Astrocyte (in vitro differentiated cells and primary cell): ENCODE data around the gene PSME3IP1. TPM values are rescaled to one million over a fixed set of nuclear protein-coding genes. Genes with fewer than 3 reads are reported as not detected.
A peak's percentile ranks its signal among the peaks of the same experiment; 100 is the strongest.
"Not testable (repeated sequence)": the region's sequence is repeated elsewhere in the genome, so short reads cannot be mapped to it uniquely, and the experiment has no call there.

Source experiments
- DNase-seq: peaks from one replicate; pipeline ENCODE4 v3.0.0-alpha.2; 2010; ENCODE audit warnings: low read depth
- FAIRE-seq: peaks from 2 replicates; lab custom pipeline; 2011; peaks lifted over from hg19 to GRCh38; lab: Jason Lieb, UNC
- H2AFZ ChIP-seq: 2 replicates; pipeline ENCODE4 v1.6.0; 2012; ENCODE audit warnings: low read depth, low read length, inconsistent platforms
- H3K27ac ChIP-seq: 2 replicates; pipeline ENCODE4 v1.5.1; 2011; ENCODE audit warnings: low read depth, low read length, inconsistent platforms
- H3K27me3 ChIP-seq: 2 replicates; pipeline ENCODE4 v1.6.0; 2011; ENCODE audit warnings: low read length, inconsistent platforms; ENCODE audit not compliant: insufficient read depth
- H3K36me3 ChIP-seq: 2 replicates; pipeline ENCODE4 v1.5.1; 2011; ENCODE audit warnings: low read length, inconsistent platforms; ENCODE audit not compliant: insufficient read depth
- H3K4me1 ChIP-seq: 2 replicates; pipeline ENCODE4 v1.5.1; 2011; ENCODE audit warnings: low read length, inconsistent platforms; ENCODE audit not compliant: insufficient read depth
- H3K4me2 ChIP-seq: 2 replicates; pipeline ENCODE4 v1.6.0; 2012; ENCODE audit warnings: low read length, inconsistent platforms
- H3K4me3 ChIP-seq: 2 replicates; pipeline ENCODE4 v1.5.1; 2011; ENCODE audit warnings: low read depth, mild to moderate bottlenecking, low read length, inconsistent platforms; ENCODE audit not compliant: insufficient read depth
- H3K79me2 ChIP-seq: 2 replicates; pipeline ENCODE4 v1.6.0; 2012; ENCODE audit warnings: mild to moderate bottlenecking, low read length, inconsistent platforms; ENCODE audit not compliant: insufficient read depth
- H3K9ac ChIP-seq: 2 replicates; pipeline ENCODE4 v1.6.0; 2012; ENCODE audit warnings: mild to moderate bottlenecking, low read length, inconsistent platforms
- H3K9me3 ChIP-seq: 2 replicates; pipeline ENCODE4 v1.5.1; 2012; ENCODE audit warnings: low read depth, mild to moderate bottlenecking, low read length, inconsistent platforms; ENCODE audit not compliant: insufficient read depth
- H4K20me1 ChIP-seq: 2 replicates; pipeline ENCODE4 v1.6.0; 2012; ENCODE audit warnings: low read length, inconsistent platforms; ENCODE audit not compliant: insufficient read depth
- H3K27ac Mint-ChIP-seq: one replicate; pipeline ENCODE4 v1.8.0; 2021; ENCODE audit warnings: mild to moderate bottlenecking, mixed read lengths; ENCODE audit not compliant: unreplicated experiment
- H3K27me3 Mint-ChIP-seq: one replicate; pipeline ENCODE4 v1.8.0; 2021; ENCODE audit warnings: low read depth, mixed read lengths; ENCODE audit not compliant: unreplicated experiment
- H3K36me3 Mint-ChIP-seq: one replicate; pipeline ENCODE4 v1.8.0; 2021; ENCODE audit warnings: low read depth, mixed read lengths; ENCODE audit not compliant: unreplicated experiment
- H3K4me1 Mint-ChIP-seq: one replicate; pipeline ENCODE4 v1.8.0; 2021; ENCODE audit warnings: low read depth, mixed read lengths; ENCODE audit not compliant: unreplicated experiment
- H3K4me3 Mint-ChIP-seq: one replicate; pipeline ENCODE4 v1.8.0; 2021; ENCODE audit warnings: mild to moderate bottlenecking, moderate library complexity, mixed read lengths; ENCODE audit not compliant: unreplicated experiment
- H3K9me3 Mint-ChIP-seq: one replicate; pipeline ENCODE4 v1.8.0; 2021; ENCODE audit warnings: mild to moderate bottlenecking, mixed read lengths; ENCODE audit not compliant: unreplicated experiment
- CTCF ChIP-seq: IDR thresholded peaks from 2 replicates; pipeline ENCODE4 v1.5.1; 2011; ENCODE audit warnings: low read depth, mild to moderate bottlenecking, inconsistent platforms, low read length, moderate library complexity; ENCODE audit not compliant: insufficient read depth
- EZH2 ChIP-seq: IDR thresholded peaks from 2 replicates; pipeline ENCODE4 v1.6.1; 2012; ENCODE audit warnings: mild to moderate bottlenecking, low read length, inconsistent platforms; ENCODE audit not compliant: insufficient read depth
- total RNA-seq: library from RNA; stranded (reverse); gene quantifications from 2 replicates; pipeline ENCODE4 v1.2.1, GENCODE V29; 2021

The PSME3IP1 gene
- total RNA-seq, 1 donor from 2014 or later: 78.8 TPM

- H3K27me3 Mint-ChIP-seq: no peaks in the 10 kb centered on the region
- TF ChIP-seq CTCF: no peak
- TF ChIP-seq EZH2: no peak
- Histone ChIP-seq H3K9ac (peak overlapping the region; percentile 46), H3K4me3 (no peak overlapping the region), H3K27me3 (no peaks in the 10 kb centered on the region), H3K4me1 (peaks cover 56% of the 10 kb centered on the region), H3K4me2 (peak overlapping the region; percentile 77), H3K27ac (peak overlapping the region; percentile 94), H3K9me3 (no peaks in the 10 kb centered on the region), H3K36me3 (no peaks in the 10 kb centered on the region), H2AFZ (no peak overlapping the region), H4K20me1 (peaks cover 32% of the 10 kb centered on the region), H3K79me2 (peaks cover 91% of the 10 kb centered on the region)
- peak; percentile 13 for FAIRE-seq
- peak overlapping the region; percentile 3 for H3K4me3 Mint-ChIP-seq
- peak; percentile 54 for DNase-seq
- no peaks in the 10 kb centered on the region for H3K36me3 Mint-ChIP-seq
- no peaks in the 10 kb centered on the region for H3K9me3 Mint-ChIP-seq
- H3K27ac Mint-ChIP-seq: no peak overlapping the region
- H3K4me1 Mint-ChIP-seq: peaks cover 49% of the 10 kb centered on the region
Observed at GRCh38 chr16:57191056-57191571, 5.3 kb upstream of the PSME3IP1 start.

GRCh38 chr16:57190136-57190535 lies 4.3 kb upstream of the PSME3IP1 start:
- DNase-seq (no peak), FAIRE-seq (no peak)
- Histone ChIP-seq H2AFZ (no peak overlapping the region), H3K4me2 (peak overlapping the region; percentile 77), H3K27me3 (no peaks in the 10 kb centered on the region), H3K79me2 (peaks cover 87% of the 10 kb centered on the region), H3K4me3 (no peak overlapping the region), H3K27ac (peak overlapping the region; percentile 94), H3K9ac (peak overlapping the region; percentile 46), H3K4me1 (peaks cover 52% of the 10 kb centered on the region), H3K36me3 (no peaks in the 10 kb centered on the region), H3K9me3 (no peaks in the 10 kb centered on the region), H4K20me1 (peaks cover 32% of the 10 kb centered on the region)
- no peak for TF ChIP-seq EZH2
- no peak for TF ChIP-seq CTCF
- Mint-ChIP-seq H3K27me3 (no peaks in the 10 kb centered on the region), H3K4me1 (peaks cover 47% of the 10 kb centered on the region), H3K9me3 (no peaks in the 10 kb centered on the region), H3K27ac (no peak overlapping the region), H3K36me3 (no peaks in the 10 kb centered on the region), H3K4me3 (peak overlapping the region; percentile 40)

GRCh38 chr16:57189527-57189926 lies 3.7 kb upstream of the PSME3IP1 start:
- peaks cover 90% of the 10 kb centered on the region for H3K79me2 ChIP-seq
- peaks cover 52% of the 10 kb centered on the region for H3K4me1 ChIP-seq
- not testable (repeated sequence) for FAIRE-seq, H3K36me3 ChIP-seq, H3K4me3 ChIP-seq, H3K9me3 Mint-ChIP-seq, H3K27ac Mint-ChIP-seq, H3K36me3 Mint-ChIP-seq, H3K9me3 ChIP-seq, DNase-seq, H3K27me3 ChIP-seq, H3K4me3 Mint-ChIP-seq, H3K27ac ChIP-seq, H3K27me3 Mint-ChIP-seq, H3K4me2 ChIP-seq, H3K9ac ChIP-seq, H2AFZ ChIP-seq
- H3K4me1 Mint-ChIP-seq: peaks cover 48% of the 10 kb centered on the region
- H4K20me1 ChIP-seq: peaks cover 32% of the 10 kb centered on the region
